Natural killer cell (primary cell): ENCODE measurements around the gene PHF2. TPM values are rescaled to one million over a fixed set of nuclear protein-coding genes. Genes with fewer than 3 reads are reported as not detected.

Source experiments
- ATAC-seq, 3 donors: fragments of 150-1000 bp in 2 of 3; fragments of 200-7000 bp in 1 of 3; cut with Tn5 transposase; 1 replicate in 1 of 3; 2 replicates in 2 of 3; pipeline ENCODE4 v1.10.0; 2021; ENCODE audit warnings: mild to moderate bottlenecking in 2 of 3, moderate library complexity in 2 of 3
- DNase-seq, 2 donors: peaks; one replicate each; pipeline versions ENCODE4 v3.0.0 to v3.0.0-alpha.2; 2013 to 2021; ENCODE audit warnings: mixed read lengths in 1 of 2
- H3K27ac ChIP-seq: one replicate; pipeline ENCODE4 v1.5.1; 2013; ENCODE audit warnings: mild to moderate bottlenecking, low read length
- H3K27me3 ChIP-seq: one replicate; pipeline ENCODE4 v1.6.1; 2013; ENCODE audit warnings: low read length; ENCODE audit not compliant: control insufficient read depth, insufficient read depth
- H3K36me3 ChIP-seq: one replicate; pipeline ENCODE4 v1.6.1; 2013; ENCODE audit warnings: low read length; ENCODE audit not compliant: control insufficient read depth, insufficient read depth
- H3K4me1 ChIP-seq: one replicate; pipeline ENCODE4 v1.6.1; 2013; ENCODE audit warnings: low read length; ENCODE audit not compliant: control insufficient read depth, insufficient read depth
- H3K4me3 ChIP-seq: one replicate; pipeline ENCODE4 v1.5.1; 2013; ENCODE audit warnings: low read length
- H3K9me3 ChIP-seq: one replicate; pipeline ENCODE4 v1.6.1; 2013; ENCODE audit warnings: low read length; ENCODE audit not compliant: control insufficient read depth, insufficient read depth
- H3K27ac Mint-ChIP-seq, 2 donors: one replicate each; pipeline ENCODE4 v1.8.0; 2022; ENCODE audit warnings: mild to moderate bottlenecking in 2 of 2, mixed read lengths in 2 of 2, moderate library complexity in 1 of 2
- H3K27me3 Mint-ChIP-seq, 2 donors: one replicate each; pipeline ENCODE4 v1.8.0; 2022; ENCODE audit warnings: low read depth in 2 of 2, mixed read lengths in 2 of 2
- H3K36me3 Mint-ChIP-seq: one replicate; pipeline ENCODE4 v1.8.0; 2022; ENCODE audit warnings: mixed read lengths
- H3K4me1 Mint-ChIP-seq, 2 donors: one replicate each; pipeline ENCODE4 v1.8.0; 2022; ENCODE audit warnings: mixed read lengths in 2 of 2
- H3K4me3 Mint-ChIP-seq: one replicate; pipeline ENCODE4 v1.8.0; 2022; ENCODE audit warnings: mild to moderate bottlenecking, moderate library complexity, mixed read lengths
- H3K9me3 Mint-ChIP-seq, 2 donors: one replicate each; pipeline ENCODE4 v1.8.0; 2022; ENCODE audit warnings: mixed read lengths in 2 of 2
- CTCF ChIP-seq: fragments of 200-600 bp; IDR thresholded peaks from one replicate; pipeline ENCODE4 v1.8.0; 2022; ENCODE audit warnings: antibody characterized with exemption
- WGBS: methylation state at CpG from one replicate; pipeline ENCODE4 v1.1.7; 2013; ENCODE audit warnings: missing lambda C conversion rate; ENCODE audit not compliant: insufficient coverage; 5-methylcytosine and 5-hydroxymethylcytosine counted together
- intact Hi-C: fragments of 100-400 bp; cut with micrococcal nuclease; formaldehyde crosslinking; loops from one replicate; pipeline ENCODE4 v1.14.2; 2022
- total RNA-seq, 4 donors: library from RNA; stranded (reverse); fragments of 120-200 nt in 1 of 4; gene quantifications; one replicate each; pipeline versions ENCODE4 v1.2.3 to v1.2.4, GENCODE V29; 2013 to 2022

The PHF2 gene
- total RNA-seq, 3 donors from 2014 or later (not counting 1 experiment from before 2014, with no cell fraction given): 24.8 to 28.1 (median 26.4) TPM

- no peak overlapping the region for H3K27ac Mint-ChIP-seq
- intact Hi-C loops: no loop called here
- peaks cover 2% of the 10 kb centered on the region for H3K27me3 ChIP-seq
- no peak for TF ChIP-seq CTCF
- H3K9me3 Mint-ChIP-seq: peaks cover 0 to 4% of the 10 kb centered on the region in 2 donors
- peaks cover 7% of the 10 kb centered on the region for H3K36me3 Mint-ChIP-seq
- no peak overlapping the region for H3K27ac ChIP-seq
- DNase-seq (no peak), ATAC-seq (no peak)
- H3K4me3 Mint-ChIP-seq: no peak overlapping the region
- no peaks in the 10 kb centered on the region for H3K4me1 ChIP-seq
- no peaks in the 10 kb centered on the region for H3K36me3 ChIP-seq
- no peak overlapping the region for H3K4me3 ChIP-seq
- peaks cover 4 to 25% of the 10 kb centered on the region in 2 donors for H3K27me3 Mint-ChIP-seq
- peaks cover 4% of the 10 kb centered on the region for H3K9me3 ChIP-seq
- 88% methylated on average over 12 of the region's 16 CpGs for WGBS
- no peaks in the 10 kb centered on the region for H3K4me1 Mint-ChIP-seq
Measured at GRCh38 chr9:93701494-93702218, 125.3 kb downstream of the PHF2 start.

GRCh38 chr9:93702261-93702660, 125.9 kb downstream of the PHF2 start:
- Mint-ChIP-seq H3K9me3 (peaks cover 0 to 4% of the 10 kb centered on the region in 2 donors), H3K27ac (no peak overlapping the region), H3K27me3 (peaks cover 4 to 25% of the 10 kb centered on the region in 2 donors), H3K4me3 (no peak overlapping the region), H3K4me1 (no peaks in the 10 kb centered on the region), H3K36me3 (peaks cover 7% of the 10 kb centered on the region)
- intact Hi-C loops: no loop called here
- no peak overlapping the region for H3K4me3 ChIP-seq
- ATAC-seq (no peak), DNase-seq (no peak)
- no peaks in the 10 kb centered on the region for H3K36me3 ChIP-seq
- no peak for TF ChIP-seq CTCF
- H3K27ac ChIP-seq: no peak overlapping the region
- 93% methylated on average over 7 of the region's 7 CpGs for WGBS
- H3K9me3 ChIP-seq: peaks cover 4% of the 10 kb centered on the region
- peaks cover 2% of the 10 kb centered on the region for H3K27me3 ChIP-seq
- H3K4me1 ChIP-seq: no peaks in the 10 kb centered on the region

DNA sequence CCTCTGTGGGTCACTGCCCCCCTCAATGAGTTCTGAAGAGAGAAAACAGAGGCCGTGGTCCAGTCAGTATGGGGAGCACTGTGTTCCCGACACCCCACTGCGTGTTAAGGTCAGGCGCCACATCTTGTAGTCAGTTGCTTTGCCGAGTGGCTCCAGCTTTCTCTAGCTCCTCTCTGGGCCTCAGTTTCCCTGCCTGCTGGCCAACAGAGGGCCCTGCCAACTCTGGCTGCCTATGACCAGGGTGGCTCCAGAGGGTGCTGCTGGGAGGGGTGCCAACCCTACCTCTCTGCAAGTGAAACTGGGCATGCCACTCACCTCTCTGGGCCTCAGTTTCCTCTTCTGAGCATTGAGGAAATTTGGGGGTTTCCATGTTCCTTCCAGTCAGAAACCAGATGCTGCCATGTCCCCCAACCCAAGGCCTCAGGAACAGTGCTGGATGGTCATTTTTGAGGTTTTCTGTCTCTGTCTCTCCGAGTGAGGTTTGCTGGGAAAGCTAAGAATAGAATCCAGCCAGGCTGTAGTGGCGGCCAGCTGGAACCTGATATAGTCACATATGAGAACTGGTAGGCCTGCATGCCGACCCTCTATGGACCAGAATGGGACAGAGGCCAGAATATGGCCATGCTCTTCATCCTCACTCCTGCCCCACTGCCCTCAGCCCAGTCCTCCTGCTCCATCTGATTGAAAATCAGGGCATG, 132.1 kb downstream of the PHF2 start:
- Mint-ChIP-seq H3K27me3 (peaks cover 0 to 25% of the 10 kb centered on the region in 2 donors), H3K4me1 (no peaks in the 10 kb centered on the region), H3K9me3 (peaks cover 0 to 4% of the 10 kb centered on the region in 2 donors), H3K4me3 (no peak overlapping the region), H3K27ac (no peak overlapping the region), H3K36me3 (peaks cover 7% of the 10 kb centered on the region)
- TF ChIP-seq CTCF: no peak
- H3K9me3 ChIP-seq: no peaks in the 10 kb centered on the region
- peaks cover 2% of the 10 kb centered on the region for H3K27me3 ChIP-seq
- no peaks in the 10 kb centered on the region for H3K36me3 ChIP-seq
- DNase-seq (no peak), ATAC-seq (no peak)
- no peak overlapping the region for H3K4me3 ChIP-seq
- H3K27ac ChIP-seq: no peak overlapping the region
- intact Hi-C loops: no loop called here
- no peaks in the 10 kb centered on the region for H3K4me1 ChIP-seq
- WGBS: 84% methylated on average over 8 of the region's 8 CpGs
